Ovary (tissue), 3 donors: ENCODE results near the gene HCAR3.
"Not testable (repeated sequence)": the region's sequence is repeated elsewhere in the genome, so short reads cannot be mapped to it uniquely, and the experiment has no call there.

Experiments used
- EP300 ChIP-seq: sonication (generic); formaldehyde crosslinking; IDR thresholded peaks from one replicate; pipeline ENCODE4 v1.6.1; 2017; ENCODE audit warnings: antibody characterized with exemption
- POLR2A ChIP-seq: fragments of 450-650 bp; IDR thresholded peaks from one replicate; pipeline ENCODE4 v1.6.1; 2017; ENCODE audit warnings: antibody characterized with exemption, mild to moderate bottlenecking, moderate library complexity
- TF ChIP-seq, protein P1 (sequence below), 3 donors: fragments of 450-650 bp in 2 of 3; fragments of 200-600 bp in 1 of 3; IDR thresholded peaks; one replicate each; pipeline versions ENCODE4 v1.5.1 to v1.8.0; 2016 to 2022; ENCODE audit warnings: antibody characterized with exemption in 3 of 3, mild to moderate bottlenecking in 1 of 3
- donor health status: DM: no; HTN: no; CAD: no.

DNA sequence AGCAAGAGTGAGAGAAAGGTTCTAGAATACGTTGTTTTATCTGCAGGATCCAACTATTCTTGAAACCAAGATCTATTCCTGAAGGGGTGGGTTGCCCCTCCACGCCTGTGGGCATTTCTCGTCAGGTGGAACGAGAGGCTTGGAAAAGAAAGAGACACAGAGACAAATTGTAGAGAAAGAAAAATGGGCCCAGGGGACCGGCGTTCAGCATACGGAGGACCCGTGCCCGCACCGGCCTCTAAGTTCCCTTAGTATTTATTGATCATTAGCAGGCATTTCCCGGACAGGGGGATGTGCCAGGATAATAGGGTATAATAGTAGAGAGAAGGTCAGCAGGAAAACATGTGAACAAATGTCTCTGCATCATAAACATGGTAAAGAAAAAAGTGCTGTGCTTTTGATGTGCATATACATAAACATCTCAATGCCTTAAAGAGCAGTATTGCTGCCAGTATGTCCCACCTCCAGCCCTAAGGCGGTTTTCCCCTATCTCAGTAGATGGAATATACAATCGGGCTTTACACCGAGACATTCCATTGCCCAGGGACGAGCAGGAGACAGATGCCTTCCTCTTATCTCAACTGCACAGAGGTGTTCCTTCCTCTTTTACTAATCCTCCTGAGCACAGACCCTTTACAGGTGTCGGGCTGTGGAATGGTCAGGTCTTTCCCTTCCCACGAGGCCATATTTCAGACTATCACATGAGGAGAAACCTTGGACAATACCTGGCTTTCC is 34.3 kb upstream of the HCAR3 start:
- TF ChIP-seq, protein P1, sequence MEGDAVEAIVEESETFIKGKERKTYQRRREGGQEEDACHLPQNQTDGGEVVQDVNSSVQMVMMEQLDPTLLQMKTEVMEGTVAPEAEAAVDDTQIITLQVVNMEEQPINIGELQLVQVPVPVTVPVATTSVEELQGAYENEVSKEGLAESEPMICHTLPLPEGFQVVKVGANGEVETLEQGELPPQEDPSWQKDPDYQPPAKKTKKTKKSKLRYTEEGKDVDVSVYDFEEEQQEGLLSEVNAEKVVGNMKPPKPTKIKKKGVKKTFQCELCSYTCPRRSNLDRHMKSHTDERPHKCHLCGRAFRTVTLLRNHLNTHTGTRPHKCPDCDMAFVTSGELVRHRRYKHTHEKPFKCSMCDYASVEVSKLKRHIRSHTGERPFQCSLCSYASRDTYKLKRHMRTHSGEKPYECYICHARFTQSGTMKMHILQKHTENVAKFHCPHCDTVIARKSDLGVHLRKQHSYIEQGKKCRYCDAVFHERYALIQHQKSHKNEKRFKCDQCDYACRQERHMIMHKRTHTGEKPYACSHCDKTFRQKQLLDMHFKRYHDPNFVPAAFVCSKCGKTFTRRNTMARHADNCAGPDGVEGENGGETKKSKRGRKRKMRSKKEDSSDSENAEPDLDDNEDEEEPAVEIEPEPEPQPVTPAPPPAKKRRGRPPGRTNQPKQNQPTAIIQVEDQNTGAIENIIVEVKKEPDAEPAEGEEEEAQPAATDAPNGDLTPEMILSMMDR (IDR thresholded peaks at IDR 0.05), result not testable (repeated sequence)
- not testable (repeated sequence) for TF ChIP-seq POLR2A, EP300
